Cardiac fibroblast (primary cell): ENCODE results near the gene TRAPPC8.
A peak's percentile ranks its signal among the peaks of the same experiment; 100 is the strongest.

ENCODE experiments used
- DNase-seq, 2 donors: peaks; one replicate each; pipeline versions ENCODE4 v3.0.0 to v3.0.0-alpha.2; 2010; ENCODE audit warnings: low read depth in 2 of 2
- H3K4me3 ChIP-seq, 2 donors: replicated peaks in 1 of 2; 1 replicate in 1 of 2; 2 replicates in 1 of 2; pipeline ENCODE4 v1.5.1; 2011; ENCODE audit warnings: low read depth in 2 of 2, low read length in 2 of 2, mild to moderate bottlenecking in 2 of 2, moderate library complexity in 1 of 2
- TF ChIP-seq, protein P1 (sequence below): IDR thresholded peaks from one replicate; pipeline ENCODE4 v1.5.1; 2011; ENCODE audit warnings: low read depth, mild to moderate bottlenecking, low read length, inconsistent platforms

Gene TRAPPC8, protein sequence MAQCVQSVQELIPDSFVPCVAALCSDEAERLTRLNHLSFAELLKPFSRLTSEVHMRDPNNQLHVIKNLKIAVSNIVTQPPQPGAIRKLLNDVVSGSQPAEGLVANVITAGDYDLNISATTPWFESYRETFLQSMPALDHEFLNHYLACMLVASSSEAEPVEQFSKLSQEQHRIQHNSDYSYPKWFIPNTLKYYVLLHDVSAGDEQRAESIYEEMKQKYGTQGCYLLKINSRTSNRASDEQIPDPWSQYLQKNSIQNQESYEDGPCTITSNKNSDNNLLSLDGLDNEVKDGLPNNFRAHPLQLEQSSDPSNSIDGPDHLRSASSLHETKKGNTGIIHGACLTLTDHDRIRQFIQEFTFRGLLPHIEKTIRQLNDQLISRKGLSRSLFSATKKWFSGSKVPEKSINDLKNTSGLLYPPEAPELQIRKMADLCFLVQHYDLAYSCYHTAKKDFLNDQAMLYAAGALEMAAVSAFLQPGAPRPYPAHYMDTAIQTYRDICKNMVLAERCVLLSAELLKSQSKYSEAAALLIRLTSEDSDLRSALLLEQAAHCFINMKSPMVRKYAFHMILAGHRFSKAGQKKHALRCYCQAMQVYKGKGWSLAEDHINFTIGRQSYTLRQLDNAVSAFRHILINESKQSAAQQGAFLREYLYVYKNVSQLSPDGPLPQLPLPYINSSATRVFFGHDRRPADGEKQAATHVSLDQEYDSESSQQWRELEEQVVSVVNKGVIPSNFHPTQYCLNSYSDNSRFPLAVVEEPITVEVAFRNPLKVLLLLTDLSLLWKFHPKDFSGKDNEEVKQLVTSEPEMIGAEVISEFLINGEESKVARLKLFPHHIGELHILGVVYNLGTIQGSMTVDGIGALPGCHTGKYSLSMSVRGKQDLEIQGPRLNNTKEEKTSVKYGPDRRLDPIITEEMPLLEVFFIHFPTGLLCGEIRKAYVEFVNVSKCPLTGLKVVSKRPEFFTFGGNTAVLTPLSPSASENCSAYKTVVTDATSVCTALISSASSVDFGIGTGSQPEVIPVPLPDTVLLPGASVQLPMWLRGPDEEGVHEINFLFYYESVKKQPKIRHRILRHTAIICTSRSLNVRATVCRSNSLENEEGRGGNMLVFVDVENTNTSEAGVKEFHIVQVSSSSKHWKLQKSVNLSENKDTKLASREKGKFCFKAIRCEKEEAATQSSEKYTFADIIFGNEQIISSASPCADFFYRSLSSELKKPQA (N-terminal part only)

DNA sequence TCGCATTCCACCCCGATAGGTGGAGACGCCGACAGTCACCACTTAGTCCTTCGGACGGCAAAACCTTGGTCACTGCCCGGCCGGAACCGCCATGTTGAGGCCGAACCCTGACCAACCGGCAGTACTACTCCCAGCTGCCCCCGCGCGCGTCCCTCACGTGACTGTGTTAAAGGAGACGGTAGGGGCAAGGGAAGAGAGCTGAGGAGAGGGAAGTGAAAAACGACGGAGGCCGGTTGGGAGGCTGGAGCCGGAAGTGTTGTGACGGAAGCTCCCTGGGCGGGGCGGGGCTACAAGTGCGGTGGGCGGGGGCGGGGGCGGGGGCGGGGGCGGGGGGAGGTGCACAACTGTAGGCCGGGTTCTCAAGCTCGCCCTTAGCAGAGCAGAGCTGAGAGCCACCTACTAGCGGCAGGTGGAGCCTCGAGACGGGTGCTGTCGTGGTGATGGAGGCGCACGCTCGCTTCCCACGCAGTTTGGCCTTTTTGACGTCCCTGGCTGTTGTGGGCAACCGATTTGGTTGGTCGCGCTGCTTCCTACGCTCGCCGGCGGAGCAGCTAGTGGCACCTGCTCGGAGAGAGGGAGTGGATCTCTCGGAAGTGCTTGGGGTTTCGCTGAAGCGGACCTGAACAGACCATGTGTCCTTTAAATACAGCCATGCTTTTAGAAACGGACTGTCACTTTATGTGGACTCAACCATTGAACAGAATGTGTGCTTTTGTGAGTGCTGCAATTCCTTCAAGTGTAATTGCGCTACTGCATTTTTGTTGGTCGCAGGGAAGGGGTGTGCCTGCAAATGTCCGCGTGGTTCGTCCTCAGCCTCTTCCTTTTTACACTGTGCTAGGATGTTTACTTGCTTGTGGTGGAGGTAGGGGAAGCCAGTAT lies at the start of gene TRAPPC8:
Gene TRAPPC8 (minus strand): TSS at position 130 of the 879 bp plus-strand sequence. CDS start 364 bp downstream, outside the sequence.
- DNase-seq, result peak; percentile 99
- peak within 1 kb of the TSS; percentile 91 to 96 for H3K4me3 ChIP-seq
- TF ChIP-seq, protein P1, sequence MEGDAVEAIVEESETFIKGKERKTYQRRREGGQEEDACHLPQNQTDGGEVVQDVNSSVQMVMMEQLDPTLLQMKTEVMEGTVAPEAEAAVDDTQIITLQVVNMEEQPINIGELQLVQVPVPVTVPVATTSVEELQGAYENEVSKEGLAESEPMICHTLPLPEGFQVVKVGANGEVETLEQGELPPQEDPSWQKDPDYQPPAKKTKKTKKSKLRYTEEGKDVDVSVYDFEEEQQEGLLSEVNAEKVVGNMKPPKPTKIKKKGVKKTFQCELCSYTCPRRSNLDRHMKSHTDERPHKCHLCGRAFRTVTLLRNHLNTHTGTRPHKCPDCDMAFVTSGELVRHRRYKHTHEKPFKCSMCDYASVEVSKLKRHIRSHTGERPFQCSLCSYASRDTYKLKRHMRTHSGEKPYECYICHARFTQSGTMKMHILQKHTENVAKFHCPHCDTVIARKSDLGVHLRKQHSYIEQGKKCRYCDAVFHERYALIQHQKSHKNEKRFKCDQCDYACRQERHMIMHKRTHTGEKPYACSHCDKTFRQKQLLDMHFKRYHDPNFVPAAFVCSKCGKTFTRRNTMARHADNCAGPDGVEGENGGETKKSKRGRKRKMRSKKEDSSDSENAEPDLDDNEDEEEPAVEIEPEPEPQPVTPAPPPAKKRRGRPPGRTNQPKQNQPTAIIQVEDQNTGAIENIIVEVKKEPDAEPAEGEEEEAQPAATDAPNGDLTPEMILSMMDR, result no peak

DNA sequence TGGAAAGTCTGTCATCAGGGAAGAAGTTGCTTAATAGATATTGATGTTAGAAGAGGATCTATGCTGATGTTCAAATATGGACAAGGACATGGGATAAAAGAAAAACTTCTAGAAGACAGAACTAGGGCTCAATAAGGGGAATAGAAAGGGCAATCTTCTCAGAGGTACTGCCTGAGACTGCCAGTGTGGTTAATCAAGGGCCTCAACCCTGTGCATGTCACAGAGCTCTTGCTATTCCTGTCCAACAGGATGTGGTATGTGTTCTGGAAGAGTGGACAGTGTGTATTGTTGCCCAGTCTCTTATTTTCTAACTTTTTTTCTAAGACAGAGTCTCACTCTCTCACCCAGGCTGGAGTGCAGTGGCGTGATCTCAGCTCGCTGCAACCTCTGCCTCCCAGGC lies 47.9 kb upstream of the TRAPPC8 start:
- no peak overlapping the region for H3K4me3 ChIP-seq
- TF ChIP-seq, protein P1, result no peak
- no peak for DNase-seq

DNA sequence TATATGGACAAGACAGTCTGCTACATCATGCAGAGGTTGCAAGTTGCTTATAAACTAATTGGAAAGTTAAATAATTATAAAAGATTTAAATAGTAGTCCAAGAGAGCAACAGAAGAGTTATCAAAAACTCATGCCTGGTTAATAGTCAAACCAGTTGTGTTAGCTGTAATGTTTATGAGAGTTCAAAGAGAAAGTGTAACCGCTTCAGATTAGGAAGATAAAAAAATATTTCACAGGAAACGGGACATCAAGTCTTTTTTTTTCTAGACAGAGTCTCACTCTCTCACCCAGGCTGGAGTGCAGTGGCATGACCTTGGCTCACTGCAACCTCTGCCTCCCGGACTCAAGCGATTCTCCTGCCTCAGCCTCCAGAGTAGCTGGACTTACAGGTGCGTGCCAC lies 41.0 kb upstream of the TRAPPC8 start:
- no peak for DNase-seq
- no peak overlapping the region for H3K4me3 ChIP-seq
- TF ChIP-seq, protein P1, result no peak

DNA sequence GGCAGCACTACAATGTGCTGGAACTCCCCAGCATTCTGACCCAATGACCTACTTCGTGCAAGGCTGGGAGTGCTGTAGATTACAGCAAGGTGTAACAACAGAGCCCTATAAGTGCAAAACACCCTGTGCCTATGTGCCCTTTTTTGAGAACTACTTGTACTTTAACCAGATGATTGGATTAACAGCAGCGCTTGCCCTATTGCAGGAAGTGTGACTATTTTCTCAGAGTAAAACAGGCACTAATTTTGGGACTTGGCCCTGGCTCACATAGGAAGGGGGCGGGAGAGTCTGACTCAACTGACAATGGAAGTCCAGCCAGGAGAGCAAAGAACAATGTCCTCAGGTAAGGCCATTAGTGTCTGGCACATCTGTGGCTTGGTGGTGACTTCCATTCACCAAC lies 40.1 kb upstream of the TRAPPC8 start:
- DNase-seq, result no peak
- no peak overlapping the region for H3K4me3 ChIP-seq
- TF ChIP-seq, protein P1, result no peak

DNA sequence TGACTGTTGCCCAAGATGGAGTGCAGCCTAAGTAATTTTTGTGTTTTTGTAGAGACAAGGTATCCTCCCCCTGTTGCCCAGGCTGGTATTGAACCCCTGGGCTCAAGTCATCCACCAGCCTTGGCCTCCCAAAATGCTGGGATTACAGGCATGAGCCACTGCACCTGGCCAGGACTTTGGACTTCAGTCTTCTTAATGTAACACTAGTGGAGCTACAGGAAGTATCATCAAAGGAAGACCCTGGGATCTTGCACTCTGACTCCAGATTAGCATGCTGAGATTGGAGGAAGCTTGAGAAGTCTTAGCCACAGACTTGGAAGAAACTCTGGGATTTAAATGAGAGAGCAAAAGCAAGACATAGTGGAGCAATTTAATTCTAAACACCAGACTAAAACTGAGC lies 37.9 kb upstream of the TRAPPC8 start:
- no peak overlapping the region for H3K4me3 ChIP-seq
- no peak for DNase-seq
- TF ChIP-seq, protein P1, result no peak

DNA sequence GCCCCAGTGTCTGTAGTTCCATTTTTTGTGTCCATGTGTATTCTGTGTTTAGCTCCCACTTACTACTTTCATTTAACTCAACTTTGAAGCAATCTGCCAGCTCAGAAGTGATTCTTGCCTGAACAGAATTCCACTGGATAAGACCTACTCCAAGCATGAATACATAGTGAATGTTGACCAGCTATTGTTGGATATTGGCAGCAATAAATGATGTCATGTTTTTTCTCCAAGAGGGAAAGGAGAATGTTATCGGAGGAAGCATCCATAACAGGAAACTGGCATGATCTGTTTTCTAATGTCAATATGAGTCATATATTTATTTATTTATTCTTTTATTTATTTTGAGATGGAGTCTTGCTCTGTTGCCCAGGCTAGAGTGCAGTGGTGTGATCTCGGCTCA lies 36.8 kb upstream of the TRAPPC8 start:
- TF ChIP-seq, protein P1, result no peak
- H3K4me3 ChIP-seq, result no peak overlapping the region
- no peak for DNase-seq
